ENCODE data around the gene PPP1R12C. TPM values are rescaled to one million over a fixed set of nuclear protein-coding genes. Genes with fewer than 3 reads are reported as not detected.

Gene PPP1R12C
- total RNA-seq, 1 experiment from 2014 or later = 92.3 TPM

DNA sequence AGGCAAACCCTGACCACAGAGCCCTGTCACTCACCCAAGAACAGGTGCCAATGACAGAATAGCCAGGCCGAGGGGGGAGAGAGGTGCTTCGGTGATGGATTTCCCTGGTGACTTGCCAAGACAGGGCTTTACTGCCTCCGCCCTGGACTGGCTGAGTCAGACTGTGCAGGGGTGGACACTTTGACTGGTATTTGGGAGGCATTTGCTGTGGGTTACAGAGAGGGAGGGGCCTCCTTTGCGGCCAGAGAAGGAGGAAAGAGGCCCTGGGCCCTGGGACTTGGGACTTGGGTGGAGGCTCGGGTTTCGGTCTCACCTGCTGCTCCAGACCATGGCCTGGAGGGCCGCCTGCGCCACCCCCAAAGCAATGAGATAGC, 46.3 kb downstream of the PPP1R12C start:
- no peak for ATAC-seq
- no peak overlapping the region for H3K27ac Mint-ChIP-seq
- DNase-seq (ENCODE audit: low spot score) = no peak
- ChIA-PET CTCF (interaction anchor here (3.3 to 4.8 kb wide), 2 partner anchors 17 to 189 kb away, joined by 12 to 25 read pairs; no protein-coding TSS in a partner anchor), POLR2A (no interaction called here)
- H3K4me3 Mint-ChIP-seq = no peak overlapping the region
- H3K4me1 Mint-ChIP-seq = peaks cover 42% of the 10 kb centered on the region
- peaks cover 4% of the 10 kb centered on the region; the same call in 1 of the 2 replicates for H3K9me3 Mint-ChIP-seq
- no peak for TF ChIP-seq NFE2L1 (CRISPR knock-in tag; IDR thresholded peaks at IDR 0.05)
- no peak for TF ChIP-seq OVOL2 (CRISPR knock-in tag; IDR thresholded peaks at IDR 0.05; ENCODE audit: borderline replicate concordance)
- TF ChIP-seq, protein P1, sequence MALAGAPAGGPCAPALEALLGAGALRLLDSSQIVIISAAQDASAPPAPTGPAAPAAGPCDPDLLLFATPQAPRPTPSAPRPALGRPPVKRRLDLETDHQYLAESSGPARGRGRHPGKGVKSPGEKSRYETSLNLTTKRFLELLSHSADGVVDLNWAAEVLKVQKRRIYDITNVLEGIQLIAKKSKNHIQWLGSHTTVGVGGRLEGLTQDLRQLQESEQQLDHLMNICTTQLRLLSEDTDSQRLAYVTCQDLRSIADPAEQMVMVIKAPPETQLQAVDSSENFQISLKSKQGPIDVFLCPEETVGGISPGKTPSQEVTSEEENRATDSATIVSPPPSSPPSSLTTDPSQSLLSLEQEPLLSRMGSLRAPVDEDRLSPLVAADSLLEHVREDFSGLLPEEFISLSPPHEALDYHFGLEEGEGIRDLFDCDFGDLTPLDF (CRISPR knock-in tag; IDR thresholded peaks at IDR 0.05) = no peak
- TF ChIP-seq, protein P2, sequence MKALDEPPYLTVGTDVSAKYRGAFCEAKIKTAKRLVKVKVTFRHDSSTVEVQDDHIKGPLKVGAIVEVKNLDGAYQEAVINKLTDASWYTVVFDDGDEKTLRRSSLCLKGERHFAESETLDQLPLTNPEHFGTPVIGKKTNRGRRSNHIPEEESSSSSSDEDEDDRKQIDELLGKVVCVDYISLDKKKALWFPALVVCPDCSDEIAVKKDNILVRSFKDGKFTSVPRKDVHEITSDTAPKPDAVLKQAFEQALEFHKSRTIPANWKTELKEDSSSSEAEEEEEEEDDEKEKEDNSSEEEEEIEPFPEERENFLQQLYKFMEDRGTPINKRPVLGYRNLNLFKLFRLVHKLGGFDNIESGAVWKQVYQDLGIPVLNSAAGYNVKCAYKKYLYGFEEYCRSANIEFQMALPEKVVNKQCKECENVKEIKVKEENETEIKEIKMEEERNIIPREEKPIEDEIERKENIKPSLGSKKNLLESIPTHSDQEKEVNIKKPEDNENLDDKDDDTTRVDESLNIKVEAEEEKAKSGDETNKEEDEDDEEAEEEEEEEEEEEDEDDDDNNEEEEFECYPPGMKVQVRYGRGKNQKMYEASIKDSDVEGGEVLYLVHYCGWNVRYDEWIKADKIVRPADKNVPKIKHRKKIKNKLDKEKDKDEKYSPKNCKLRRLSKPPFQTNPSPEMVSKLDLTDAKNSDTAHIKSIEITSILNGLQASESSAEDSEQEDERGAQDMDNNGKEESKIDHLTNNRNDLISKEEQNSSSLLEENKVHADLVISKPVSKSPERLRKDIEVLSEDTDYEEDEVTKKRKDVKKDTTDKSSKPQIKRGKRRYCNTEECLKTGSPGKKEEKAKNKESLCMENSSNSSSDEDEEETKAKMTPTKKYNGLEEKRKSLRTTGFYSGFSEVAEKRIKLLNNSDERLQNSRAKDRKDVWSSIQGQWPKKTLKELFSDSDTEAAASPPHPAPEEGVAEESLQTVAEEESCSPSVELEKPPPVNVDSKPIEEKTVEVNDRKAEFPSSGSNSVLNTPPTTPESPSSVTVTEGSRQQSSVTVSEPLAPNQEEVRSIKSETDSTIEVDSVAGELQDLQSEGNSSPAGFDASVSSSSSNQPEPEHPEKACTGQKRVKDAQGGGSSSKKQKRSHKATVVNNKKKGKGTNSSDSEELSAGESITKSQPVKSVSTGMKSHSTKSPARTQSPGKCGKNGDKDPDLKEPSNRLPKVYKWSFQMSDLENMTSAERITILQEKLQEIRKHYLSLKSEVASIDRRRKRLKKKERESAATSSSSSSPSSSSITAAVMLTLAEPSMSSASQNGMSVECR (CRISPR knock-in tag; IDR thresholded peaks at IDR 0.05; ENCODE audit: borderline replicate concordance) = no peak
- TF ChIP-seq PRRX2 (CRISPR knock-in tag; IDR thresholded peaks at IDR 0.05) = no peak
- TF ChIP-seq ATF1 (CRISPR knock-in tag; IDR thresholded peaks at IDR 0.05) = no peak
- TF ChIP-seq, protein P3, sequence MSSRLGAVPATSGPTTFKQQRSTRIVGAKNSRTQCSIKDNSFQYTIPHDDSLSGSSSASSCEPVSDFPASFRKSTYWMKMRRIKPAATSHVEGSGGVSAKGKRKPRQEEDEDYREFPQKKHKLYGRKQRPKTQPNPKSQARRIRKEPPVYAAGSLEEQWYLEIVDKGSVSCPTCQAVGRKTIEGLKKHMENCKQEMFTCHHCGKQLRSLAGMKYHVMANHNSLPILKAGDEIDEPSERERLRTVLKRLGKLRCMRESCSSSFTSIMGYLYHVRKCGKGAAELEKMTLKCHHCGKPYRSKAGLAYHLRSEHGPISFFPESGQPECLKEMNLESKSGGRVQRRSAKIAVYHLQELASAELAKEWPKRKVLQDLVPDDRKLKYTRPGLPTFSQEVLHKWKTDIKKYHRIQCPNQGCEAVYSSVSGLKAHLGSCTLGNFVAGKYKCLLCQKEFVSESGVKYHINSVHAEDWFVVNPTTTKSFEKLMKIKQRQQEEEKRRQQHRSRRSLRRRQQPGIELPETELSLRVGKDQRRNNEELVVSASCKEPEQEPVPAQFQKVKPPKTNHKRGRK (CRISPR knock-in tag; IDR thresholded peaks at IDR 0.05; ENCODE audit: borderline replicate concordance) = no peak
- TF ChIP-seq GTF2I (CRISPR knock-in tag; conservative IDR thresholded peaks at IDR 0.05) = no peak
- TF ChIP-seq, protein P4, sequence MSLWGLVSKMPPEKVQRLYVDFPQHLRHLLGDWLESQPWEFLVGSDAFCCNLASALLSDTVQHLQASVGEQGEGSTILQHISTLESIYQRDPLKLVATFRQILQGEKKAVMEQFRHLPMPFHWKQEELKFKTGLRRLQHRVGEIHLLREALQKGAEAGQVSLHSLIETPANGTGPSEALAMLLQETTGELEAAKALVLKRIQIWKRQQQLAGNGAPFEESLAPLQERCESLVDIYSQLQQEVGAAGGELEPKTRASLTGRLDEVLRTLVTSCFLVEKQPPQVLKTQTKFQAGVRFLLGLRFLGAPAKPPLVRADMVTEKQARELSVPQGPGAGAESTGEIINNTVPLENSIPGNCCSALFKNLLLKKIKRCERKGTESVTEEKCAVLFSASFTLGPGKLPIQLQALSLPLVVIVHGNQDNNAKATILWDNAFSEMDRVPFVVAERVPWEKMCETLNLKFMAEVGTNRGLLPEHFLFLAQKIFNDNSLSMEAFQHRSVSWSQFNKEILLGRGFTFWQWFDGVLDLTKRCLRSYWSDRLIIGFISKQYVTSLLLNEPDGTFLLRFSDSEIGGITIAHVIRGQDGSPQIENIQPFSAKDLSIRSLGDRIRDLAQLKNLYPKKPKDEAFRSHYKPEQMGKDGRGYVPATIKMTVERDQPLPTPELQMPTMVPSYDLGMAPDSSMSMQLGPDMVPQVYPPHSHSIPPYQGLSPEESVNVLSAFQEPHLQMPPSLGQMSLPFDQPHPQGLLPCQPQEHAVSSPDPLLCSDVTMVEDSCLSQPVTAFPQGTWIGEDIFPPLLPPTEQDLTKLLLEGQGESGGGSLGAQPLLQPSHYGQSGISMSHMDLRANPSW (CRISPR knock-in tag; conservative IDR thresholded peaks at IDR 0.05; ENCODE audit: low read depth) = no peak
- TF ChIP-seq, protein P5, sequence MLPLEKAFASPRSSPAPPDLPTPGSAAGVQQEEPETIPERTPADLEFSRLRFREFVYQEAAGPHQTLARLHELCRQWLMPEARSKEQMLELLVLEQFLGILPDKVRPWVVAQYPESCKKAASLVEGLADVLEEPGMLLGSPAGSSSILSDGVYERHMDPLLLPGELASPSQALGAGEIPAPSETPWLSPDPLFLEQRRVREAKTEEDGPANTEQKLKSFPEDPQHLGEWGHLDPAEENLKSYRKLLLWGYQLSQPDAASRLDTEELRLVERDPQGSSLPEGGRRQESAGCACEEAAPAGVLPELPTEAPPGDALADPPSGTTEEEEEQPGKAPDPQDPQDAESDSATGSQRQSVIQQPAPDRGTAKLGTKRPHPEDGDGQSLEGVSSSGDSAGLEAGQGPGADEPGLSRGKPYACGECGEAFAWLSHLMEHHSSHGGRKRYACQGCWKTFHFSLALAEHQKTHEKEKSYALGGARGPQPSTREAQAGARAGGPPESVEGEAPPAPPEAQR (CRISPR knock-in tag; IDR thresholded peaks at IDR 0.05) = no peak
- no peak for TF ChIP-seq ZNF416 (CRISPR knock-in tag; IDR thresholded peaks at IDR 0.05)
- TF ChIP-seq, protein P6, sequence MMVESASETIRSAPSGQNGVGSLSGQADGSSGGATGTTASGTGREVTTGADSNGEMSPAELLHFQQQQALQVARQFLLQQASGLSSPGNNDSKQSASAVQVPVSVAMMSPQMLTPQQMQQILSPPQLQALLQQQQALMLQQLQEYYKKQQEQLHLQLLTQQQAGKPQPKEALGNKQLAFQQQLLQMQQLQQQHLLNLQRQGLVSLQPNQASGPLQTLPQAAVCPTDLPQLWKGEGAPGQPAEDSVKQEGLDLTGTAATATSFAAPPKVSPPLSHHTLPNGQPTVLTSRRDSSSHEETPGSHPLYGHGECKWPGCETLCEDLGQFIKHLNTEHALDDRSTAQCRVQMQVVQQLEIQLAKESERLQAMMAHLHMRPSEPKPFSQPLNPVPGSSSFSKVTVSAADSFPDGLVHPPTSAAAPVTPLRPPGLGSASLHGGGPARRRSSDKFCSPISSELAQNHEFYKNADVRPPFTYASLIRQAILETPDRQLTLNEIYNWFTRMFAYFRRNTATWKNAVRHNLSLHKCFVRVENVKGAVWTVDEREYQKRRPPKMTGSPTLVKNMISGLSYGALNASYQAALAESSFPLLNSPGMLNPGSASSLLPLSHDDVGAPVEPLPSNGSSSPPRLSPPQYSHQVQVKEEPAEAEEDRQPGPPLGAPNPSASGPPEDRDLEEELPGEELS (CRISPR knock-in tag; IDR thresholded peaks at IDR 0.05) = no peak
- no peak for TF ChIP-seq ZNF671 (CRISPR knock-in tag; IDR thresholded peaks at IDR 0.05)
- no peak for TF ChIP-seq ZNF263 (CRISPR knock-in tag; IDR thresholded peaks at IDR 0.05; ENCODE audit: low read depth)
- H3K27me3 Mint-ChIP-seq (ENCODE audit: low read depth) = peaks cover 92% of the 10 kb centered on the region
- no peaks in the 10 kb centered on the region for H3K36me3 Mint-ChIP-seq

Data from WTC11 (cell line).